WERI-Rb-1 (cell line): Measurements from ENCODE around the gene CTSK.
A peak's percentile ranks its signal among the peaks of the same experiment; 100 is the strongest.

Experiments
- DNase-seq: peaks from one replicate; pipeline ENCODE4 v3.0.0-alpha.2; 2020
- H3K27ac ChIP-seq: fragments of 250-450 bp; sonication (Bioruptor Pico); 2 replicates; pipeline ENCODE4 v1.5.1; 2020; ENCODE audit warnings: mild to moderate bottlenecking, moderate library complexity
- H3K27me3 ChIP-seq: fragments of 250-450 bp; sonication (Bioruptor Pico); 2 replicates; pipeline ENCODE4 v1.5.1; 2021; ENCODE audit warnings: mild to moderate bottlenecking, low read depth, moderate library complexity; ENCODE audit not compliant: insufficient read depth, severe bottlenecking
- H3K36me3 ChIP-seq: fragments of 250-450 bp; sonication (Bioruptor Pico); 2 replicates; pipeline ENCODE4 v1.5.1; 2020; ENCODE audit warnings: mild to moderate bottlenecking, moderate library complexity
- H3K4me3 ChIP-seq: 2 replicates; pipeline ENCODE4 v1.5.1; 2011; ENCODE audit warnings: low read depth, mild to moderate bottlenecking, control low read depth, low read length
- H3K9me3 ChIP-seq: fragments of 250-450 bp; sonication (Bioruptor Pico); 2 replicates; pipeline ENCODE4 v1.5.1; 2021; ENCODE audit warnings: mild to moderate bottlenecking, moderate library complexity; ENCODE audit not compliant: severe bottlenecking
- TF ChIP-seq, protein P1 (sequence below): IDR thresholded peaks from 2 replicates; pipeline ENCODE4 v1.5.1; 2011; ENCODE audit warnings: low read depth, mild to moderate bottlenecking, control low read depth, inconsistent platforms, low read length

Gene CTSK

DNA sequence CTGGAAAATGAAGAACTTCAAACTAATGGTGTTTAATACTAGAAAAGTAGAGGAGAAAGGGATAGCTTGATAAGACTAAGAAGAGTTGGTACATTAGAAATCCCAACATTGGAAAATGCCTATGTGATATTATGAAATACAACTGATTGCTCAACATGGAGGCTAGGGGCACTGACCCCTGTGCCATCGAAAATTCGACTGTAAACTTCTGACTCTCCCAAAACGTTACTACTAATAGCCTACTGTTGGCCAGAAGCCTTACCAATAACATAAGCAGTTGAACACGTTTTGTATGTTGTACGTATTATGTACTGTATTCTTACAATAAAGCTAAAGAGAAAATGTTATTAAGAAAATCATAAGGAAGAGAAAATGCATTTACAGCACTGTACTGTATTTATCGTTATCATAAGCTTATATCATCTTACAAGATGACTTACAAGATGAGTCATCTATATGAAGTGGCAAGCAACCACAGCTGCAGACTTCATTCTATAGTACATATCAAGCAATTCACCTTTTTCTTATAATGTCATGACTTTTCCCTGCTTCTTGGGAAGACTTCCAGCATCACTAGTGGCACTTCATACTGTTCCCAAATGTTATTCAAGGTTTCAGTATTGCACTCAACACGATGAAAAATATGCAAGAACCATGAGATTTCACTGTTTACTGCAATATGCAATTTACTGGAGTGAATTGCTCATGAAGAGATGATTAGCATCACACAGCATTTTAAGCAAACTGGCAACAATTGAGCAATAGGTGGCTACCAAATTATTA is 12.9 kb upstream of the CTSK start:
- Histone ChIP-seq H3K27ac (no peak overlapping the region), H3K4me3 (no peak overlapping the region), H3K27me3 (no peaks in the 10 kb centered on the region), H3K36me3 (peaks cover 64% of the 10 kb centered on the region), H3K9me3 (no peaks in the 10 kb centered on the region)
- TF ChIP-seq, protein P1, sequence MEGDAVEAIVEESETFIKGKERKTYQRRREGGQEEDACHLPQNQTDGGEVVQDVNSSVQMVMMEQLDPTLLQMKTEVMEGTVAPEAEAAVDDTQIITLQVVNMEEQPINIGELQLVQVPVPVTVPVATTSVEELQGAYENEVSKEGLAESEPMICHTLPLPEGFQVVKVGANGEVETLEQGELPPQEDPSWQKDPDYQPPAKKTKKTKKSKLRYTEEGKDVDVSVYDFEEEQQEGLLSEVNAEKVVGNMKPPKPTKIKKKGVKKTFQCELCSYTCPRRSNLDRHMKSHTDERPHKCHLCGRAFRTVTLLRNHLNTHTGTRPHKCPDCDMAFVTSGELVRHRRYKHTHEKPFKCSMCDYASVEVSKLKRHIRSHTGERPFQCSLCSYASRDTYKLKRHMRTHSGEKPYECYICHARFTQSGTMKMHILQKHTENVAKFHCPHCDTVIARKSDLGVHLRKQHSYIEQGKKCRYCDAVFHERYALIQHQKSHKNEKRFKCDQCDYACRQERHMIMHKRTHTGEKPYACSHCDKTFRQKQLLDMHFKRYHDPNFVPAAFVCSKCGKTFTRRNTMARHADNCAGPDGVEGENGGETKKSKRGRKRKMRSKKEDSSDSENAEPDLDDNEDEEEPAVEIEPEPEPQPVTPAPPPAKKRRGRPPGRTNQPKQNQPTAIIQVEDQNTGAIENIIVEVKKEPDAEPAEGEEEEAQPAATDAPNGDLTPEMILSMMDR, result no peak
- DNase-seq, result no peak

DNA sequence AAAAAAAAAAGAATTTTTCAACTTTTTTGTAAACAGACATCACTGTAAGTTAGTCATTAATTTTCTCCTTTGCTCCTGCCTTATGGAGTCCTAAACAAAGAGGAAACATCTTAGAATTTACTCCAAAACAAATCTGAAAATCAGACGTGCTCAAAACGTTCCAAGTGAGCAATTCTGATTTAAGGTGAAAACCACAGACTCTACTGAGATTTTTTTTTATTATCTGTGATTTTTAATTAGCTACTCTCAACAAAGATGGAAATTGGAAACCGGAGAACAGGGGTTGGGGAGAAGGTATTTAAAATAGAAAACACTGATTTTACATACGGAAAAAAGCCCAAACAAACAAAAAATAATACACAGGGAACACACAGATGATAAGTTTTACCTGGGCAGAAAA is 7.8 kb upstream of the CTSK start:
- Histone ChIP-seq H3K4me3 (no peak overlapping the region), H3K9me3 (no peaks in the 10 kb centered on the region), H3K27ac (no peak overlapping the region), H3K27me3 (no peaks in the 10 kb centered on the region), H3K36me3 (peaks cover 75% of the 10 kb centered on the region)
- TF ChIP-seq, protein P1, result no peak
- no peak for DNase-seq

DNA sequence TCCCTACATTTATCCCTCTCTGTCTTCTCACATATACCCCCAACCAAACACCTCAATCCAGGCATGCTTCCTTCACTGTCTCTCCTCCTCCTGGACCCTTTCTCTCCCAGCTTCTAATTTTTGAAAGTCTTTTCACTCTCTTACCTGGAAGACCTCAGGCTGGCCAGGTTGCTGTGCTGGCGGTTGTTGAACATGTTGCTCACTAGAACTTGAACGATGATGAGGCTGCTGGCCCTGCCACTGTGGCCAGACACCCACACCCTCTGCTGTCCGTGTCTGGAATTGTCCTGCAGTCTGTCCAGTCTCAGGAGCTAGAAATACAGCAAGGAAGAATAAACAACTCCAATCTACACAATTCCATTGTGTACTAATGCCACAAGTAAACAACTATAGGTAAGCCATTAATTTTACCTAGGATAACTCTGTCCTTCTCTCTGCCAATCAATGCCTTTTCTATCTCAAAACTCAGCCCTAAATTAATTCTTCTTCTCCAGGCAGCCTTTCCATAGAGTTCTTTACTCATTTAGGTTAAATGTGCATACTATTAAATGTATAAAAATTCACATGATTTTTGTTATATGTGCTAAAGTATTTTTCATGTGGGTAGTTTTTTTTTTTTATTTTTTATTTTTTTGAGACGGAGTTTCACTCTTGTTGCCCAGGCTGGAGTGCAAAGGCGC is 5.1 kb upstream of the CTSK start:
- peak; percentile 93 for DNase-seq

GRCh38 chr1:150810958-150811659 is 3.0 kb upstream of the CTSK start:
- Histone ChIP-seq H3K27me3 (no peaks in the 10 kb centered on the region), H3K27ac (no peak overlapping the region), H3K4me3 (no peak overlapping the region), H3K9me3 (no peaks in the 10 kb centered on the region), H3K36me3 (peaks cover 47% of the 10 kb centered on the region)
- no peak for DNase-seq
- TF ChIP-seq, protein P1, result no peak

More for the DNA sequence above, 5.1 kb upstream of the CTSK start:
- TF ChIP-seq, protein P1, result peak; percentile 97
- H3K4me3 ChIP-seq, result no peak overlapping the region
- no peak overlapping the region for H3K27ac ChIP-seq
- peaks cover 67% of the 10 kb centered on the region for H3K36me3 ChIP-seq
- no peaks in the 10 kb centered on the region for H3K27me3 ChIP-seq
- H3K9me3 ChIP-seq, result no peaks in the 10 kb centered on the region

- peaks cover 39% of the 10 kb centered on the region for H3K36me3 ChIP-seq
- no peaks in the 10 kb centered on the region for H3K9me3 ChIP-seq
- H3K4me3 ChIP-seq, result no peak overlapping the region
- no peak overlapping the region for H3K27ac ChIP-seq
- TF ChIP-seq, protein P1, result no peak
- H3K27me3 ChIP-seq, result no peaks in the 10 kb centered on the region
- DNase-seq, result no peak
Measured at GRCh38 chr1:150809651-150810050, 1.6 kb upstream of the CTSK start.
